GM23248 (cell line): ENCODE data around the gene IL17RC.
"Not testable (repeated sequence)": the region's sequence is repeated elsewhere in the genome, so short reads cannot be mapped to it uniquely, and the experiment has no call there.

Source experiments
- EZH2 ChIP-seq: fragments of 200-600 bp; sonication (generic); IDR thresholded peaks from 2 replicates; pipeline ENCODE4 v1.6.1; 2018; ENCODE audit warnings: antibody characterized with exemption, mild to moderate bottlenecking; ENCODE audit not compliant: insufficient read depth, poor library complexity, severe bottlenecking
- EZH2phosphoT487 ChIP-seq: fragments of 200-600 bp; sonication (generic); IDR thresholded peaks from 2 replicates; pipeline ENCODE4 v1.6.1; 2018; ENCODE audit warnings: antibody characterized with exemption, moderate library complexity, mild to moderate bottlenecking, low read depth; ENCODE audit not compliant: insufficient read depth

GRCh38 chr3:9872067-9872466 is 44.8 kb upstream of the IL17RC start:
- TF ChIP-seq EZH2, EZH2phosphoT487: not testable (repeated sequence)
